GM19372 (cell line): ENCODE measurements around the gene FAM81B.

Experiments
- ATAC-seq: cut with Tn5 transposase; IDR thresholded peaks from one replicate; pipeline ENCODE4 v1.9.1; 2021; ENCODE audit warnings: mild to moderate bottlenecking, low read depth, moderate library complexity; ENCODE audit not compliant: unreplicated experiment

FAM81B gene

GRCh38 chr5:95398989-95399388, 7.8 kb downstream of the FAM81B start:
- ATAC-seq, result no peak

- no peak for ATAC-seq
These were observed 10.5 kb downstream of the FAM81B start for GRCh38 chr5:95401626-95402025.

GRCh38 chr5:95403996-95404395, 12.8 kb downstream of the FAM81B start:
- no peak for ATAC-seq

- ATAC-seq, result no peak
These were observed 15.4 kb downstream of the FAM81B start for GRCh38 chr5:95406426-95407090.

- ATAC-seq, result no peak
These were observed 19.1 kb downstream of the FAM81B start for GRCh38 chr5:95410279-95410678.

GRCh38 chr5:95411474-95411873, 20.3 kb downstream of the FAM81B start:
- ATAC-seq, result no peak

- ATAC-seq, result no peak
These were observed 23.3 kb downstream of the FAM81B start for GRCh38 chr5:95414451-95414850.

- ATAC-seq, result no peak
These were observed 26.8 kb downstream of the FAM81B start for GRCh38 chr5:95417971-95418370.

GRCh38 chr5:95422838-95423237, 31.7 kb downstream of the FAM81B start:
- ATAC-seq, result no peak

- no peak for ATAC-seq
These were observed 32.9 kb downstream of the FAM81B start for GRCh38 chr5:95424016-95424415.

- ATAC-seq, result peak; percentile 74
These were observed 33.4 kb downstream of the FAM81B start for GRCh38 chr5:95424526-95424925.

- ATAC-seq, result no peak
These were observed 35.1 kb downstream of the FAM81B start for GRCh38 chr5:95426227-95426626.

GRCh38 chr5:95432779-95433178, 41.6 kb downstream of the FAM81B start:
- ATAC-seq, result no peak

- ATAC-seq, result no peak
These were observed 48.8 kb downstream of the FAM81B start for GRCh38 chr5:95439801-95440493.

GRCh38 chr5:95440825-95441224, 49.7 kb downstream of the FAM81B start:
- ATAC-seq, result no peak

GRCh38 chr5:95441636-95442035, 50.5 kb downstream of the FAM81B start:
- ATAC-seq, result no peak

GRCh38 chr5:95445442-95445841, 54.3 kb downstream of the FAM81B start:
- ATAC-seq, result no peak

GRCh38 chr5:95445995-95446394, 54.8 kb downstream of the FAM81B start:
- no peak for ATAC-seq

GRCh38 chr5:95446560-95447221, 55.5 kb downstream of the FAM81B start:
- ATAC-seq, result no peak

- no peak for ATAC-seq
These were observed 56.8 kb downstream of the FAM81B start for GRCh38 chr5:95447961-95448360.

- no peak for ATAC-seq
These were observed 57.6 kb downstream of the FAM81B start for GRCh38 chr5:95448789-95449188.

- ATAC-seq, result no peak
These were observed 58.3 kb downstream of the FAM81B start for GRCh38 chr5:95449460-95449859.
